Panc1 (cell line): ENCODE data around the gene FIGNL2. TPM values are rescaled to one million over a fixed set of nuclear protein-coding genes. Genes with fewer than 3 reads are reported as not detected.

Experiments used
- ATAC-seq: fragments of 200-7000 bp; cut with Tn5 transposase; 2 replicates; pipeline ENCODE4 v1.9.1; 2020; ENCODE audit warnings: mild to moderate bottlenecking, moderate library complexity
- BruUV-seq: library from RNA; stranded (reverse); fragments of 400-500 nt; replicated peaks from 2 replicates; lab custom pipeline; 2021; lab: Mats Ljungman, UMichigan
- CTCF ChIA-PET: fragments of 300-600 bp; sonication (Branson Sonifier 250); formaldehyde crosslinking; loops from one replicate; lab custom pipeline; 2022; ENCODE audit warnings: antibody characterized with exemption; lab: Charles Lee
- POLR2A ChIA-PET: fragments of 300-600 bp; sonication (Branson Sonifier 250); formaldehyde crosslinking; loops from one replicate; lab custom pipeline; 2022; ENCODE audit warnings: antibody characterized with exemption; lab: Charles Lee
- DNase-seq: peaks from one replicate; pipeline ENCODE4 v3.0.0-alpha.2; 2010; ENCODE audit warnings: low read depth, low spot score
- H3K27ac ChIP-seq: 2 replicates; pipeline ENCODE4 v1.5.1; 2011; ENCODE audit warnings: mild to moderate bottlenecking, low read length, inconsistent platforms
- H3K27me3 ChIP-seq: fragments of 200-500 bp; sonication (Bioruptor generic); 2 replicates; pipeline ENCODE4 v1.6.0; 2014; ENCODE audit warnings: low read length, inconsistent platforms; ENCODE audit not compliant: control insufficient read depth, insufficient read depth
- H3K36me3 ChIP-seq: fragments of 200-500 bp; sonication (Bioruptor generic); 2 replicates; pipeline ENCODE4 v1.5.1; 2014; ENCODE audit warnings: inconsistent platforms, mild to moderate bottlenecking, low read length, moderate library complexity; ENCODE audit not compliant: control insufficient read depth, insufficient read depth
- H3K4me1 ChIP-seq: 2 replicates; pipeline ENCODE4 v1.5.1; 2011; ENCODE audit warnings: inconsistent platforms, mild to moderate bottlenecking, low read length, moderate library complexity; ENCODE audit not compliant: control insufficient read depth, insufficient read depth
- H3K4me3 ChIP-seq, 2 experiments: 2 replicates each; pipeline ENCODE4 v1.5.1; 2011 to 2012; ENCODE audit warnings: low read depth in 2 of 2, low read length in 2 of 2, mild to moderate bottlenecking in 2 of 2, inconsistent platforms in 1 of 2, moderate library complexity in 1 of 2
- H3K9me3 ChIP-seq: fragments of 200-500 bp; sonication (Bioruptor generic); 2 replicates; pipeline ENCODE4 v1.5.1; 2014; ENCODE audit warnings: low read depth, mild to moderate bottlenecking, inconsistent platforms, low read length, moderate library complexity; ENCODE audit not compliant: control insufficient read depth, insufficient read depth
- CTCF ChIP-seq: fragments of 450-650 bp; IDR thresholded peaks from 2 replicates; pipeline ENCODE4 v1.5.1; 2017; ENCODE audit warnings: mild to moderate bottlenecking
- POLR2AphosphoS5 ChIP-seq: IDR thresholded peaks from 2 replicates; pipeline ENCODE4 v1.6.1; 2012; ENCODE audit warnings: mild to moderate bottlenecking, low read depth, low read length, moderate library complexity
- REST ChIP-seq, 2 experiments: IDR thresholded peaks; 2 replicates each; pipeline ENCODE4 v1.6.1; 2011 to 2012; ENCODE audit warnings: low read depth in 2 of 2, control low read depth in 1 of 2, low read length in 1 of 2, mild to moderate bottlenecking in 1 of 2, moderate library complexity in 1 of 2; ENCODE audit not compliant: insufficient read depth in 1 of 2
- SIN3A ChIP-seq: IDR thresholded peaks from 2 replicates; pipeline ENCODE4 v1.6.1; 2012; ENCODE audit warnings: low read depth, mild to moderate bottlenecking, low read length, moderate library complexity, borderline replicate concordance; ENCODE audit not compliant: insufficient read depth
- TCF7L2 ChIP-seq: IDR thresholded peaks from 2 replicates; pipeline ENCODE4 v1.6.1; 2011; ENCODE audit warnings: mild to moderate bottlenecking, low read depth, low read length, inconsistent platforms
- in situ Hi-C: cut with HindIII; loops from 2 replicates; pipeline ENCODE4 v1.10.0; 2016; ENCODE audit warnings: low sequenced_read_pairs, low pct_unique_long_range_greater_than_20kb
- intact Hi-C: fragments of 100-400 bp; cut with micrococcal nuclease; formaldehyde crosslinking; loops from one replicate; pipeline ENCODE4 v1.10.0; 2022; ENCODE audit not compliant: unreplicated experiment
- total RNA-seq: library from RNA; stranded (reverse); gene quantifications from one replicate; pipeline ENCODE4 v1.2.1, GENCODE V29; 2021; ENCODE audit not compliant: unreplicated experiment

FIGNL2 gene
- total RNA-seq, 1 experiment from 2014 or later, result 0.23 TPM

DNA sequence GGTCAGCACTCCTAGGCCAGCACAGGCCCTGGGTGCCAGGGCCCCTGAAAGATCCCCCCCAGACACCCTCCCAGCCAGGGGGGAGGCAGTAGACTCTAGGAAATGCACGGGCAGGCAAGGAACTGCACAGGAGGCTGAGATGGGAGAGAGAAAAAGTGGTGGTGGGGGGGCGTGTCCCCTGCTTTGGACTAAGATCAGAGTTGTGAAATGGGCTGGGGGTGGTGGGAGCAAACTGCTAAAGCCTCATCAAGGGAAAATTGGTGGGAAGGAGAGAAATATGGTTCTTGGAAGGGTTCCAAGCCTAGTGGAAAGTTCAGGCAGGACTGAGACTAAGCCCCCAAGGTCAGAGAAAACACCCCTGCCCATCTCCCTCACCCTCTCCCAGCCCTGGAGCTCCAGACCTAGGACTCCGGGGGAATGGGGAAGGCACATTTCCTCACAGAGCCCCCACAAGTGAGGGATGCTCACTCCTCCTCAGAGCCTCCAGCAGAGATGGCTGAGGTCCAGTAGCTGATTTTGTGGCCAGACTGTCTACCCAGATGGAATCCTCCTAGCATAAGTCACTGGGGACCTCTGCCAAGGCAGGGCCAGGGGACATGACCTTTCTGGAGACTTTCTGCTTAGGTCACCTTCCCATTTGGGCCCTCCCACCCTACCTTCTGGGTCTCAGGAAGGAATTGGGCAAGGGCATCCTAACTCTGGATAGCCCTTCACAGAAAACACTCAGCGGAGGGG, 29.8 kb downstream of the FIGNL2 start:
- no TSS peak for BruUV-seq
- H3K9me3 ChIP-seq, result no peaks in the 10 kb centered on the region
- ChIA-PET POLR2A (no interaction called here), CTCF (no interaction called here)
- intact Hi-C loops (no loop called here), in situ Hi-C loops (no loop called here)
- no peak for ATAC-seq
- H3K27me3 ChIP-seq, result no peaks in the 10 kb centered on the region
- no peak overlapping the region for H3K4me3 ChIP-seq
- H3K36me3 ChIP-seq, result no peaks in the 10 kb centered on the region
- no peak for TF ChIP-seq POLR2AphosphoS5
- TF ChIP-seq TCF7L2, result no peak
- no peak for TF ChIP-seq CTCF
- TF ChIP-seq SIN3A, result no peak
- H3K27ac ChIP-seq, result no peak overlapping the region
- no peak for DNase-seq
- H3K4me1 ChIP-seq, result no peaks in the 10 kb centered on the region; the same call in none of the 2 replicates

DNA sequence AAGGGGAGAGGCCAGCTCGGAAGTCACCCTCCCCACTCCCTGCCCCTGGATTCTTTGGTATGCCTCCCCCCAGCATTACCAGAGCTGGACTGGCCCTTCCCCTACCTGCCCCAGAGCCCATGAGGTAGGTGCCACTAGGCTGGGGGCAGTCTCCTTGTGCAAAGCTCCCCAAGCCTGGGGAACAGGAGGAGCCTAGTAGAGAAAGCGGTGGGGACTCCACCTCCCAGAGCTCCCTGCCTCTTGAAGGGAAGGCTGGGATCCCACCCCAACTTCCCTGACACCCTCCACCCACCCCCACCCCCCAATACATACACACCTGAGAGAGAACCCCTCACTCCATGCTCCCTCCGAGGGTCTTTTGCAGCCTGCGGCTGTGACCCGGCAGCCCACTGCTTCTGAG, 30.4 kb downstream of the FIGNL2 start:
- no TSS peak for BruUV-seq
- H3K4me1 ChIP-seq, result no peaks in the 10 kb centered on the region; the same call in none of the 2 replicates
- H3K9me3 ChIP-seq, result no peaks in the 10 kb centered on the region
- H3K36me3 ChIP-seq, result no peaks in the 10 kb centered on the region
- no peak for TF ChIP-seq SIN3A
- TF ChIP-seq REST (IDR thresholded peaks at IDR 0.05; ENCODE audit: insufficient read depth in 1 of 2, low read depth in 2 of 2, low read length in 1 of 2), result no peak
- no peak for TF ChIP-seq POLR2AphosphoS5
- no peak for TF ChIP-seq TCF7L2
- no peak for TF ChIP-seq CTCF
- intact Hi-C loops (no loop called here), in situ Hi-C loops (no loop called here)
- no peaks in the 10 kb centered on the region for H3K27me3 ChIP-seq
- no peak overlapping the region for H3K27ac ChIP-seq
- ChIA-PET POLR2A (no interaction called here), CTCF (no interaction called here)
- DNase-seq, result no peak
- no peak for ATAC-seq
- H3K4me3 ChIP-seq, result no peak overlapping the region
